Measurements from ENCODE around the gene SLC9A6. TPM values are rescaled to one million over a fixed set of nuclear protein-coding genes. Genes with fewer than 3 reads are reported as not detected.

Gene SLC9A6
- total and polyA plus RNA-seq, 2 experiments from 2014 or later = 7.2 to 17.1 TPM

DNA sequence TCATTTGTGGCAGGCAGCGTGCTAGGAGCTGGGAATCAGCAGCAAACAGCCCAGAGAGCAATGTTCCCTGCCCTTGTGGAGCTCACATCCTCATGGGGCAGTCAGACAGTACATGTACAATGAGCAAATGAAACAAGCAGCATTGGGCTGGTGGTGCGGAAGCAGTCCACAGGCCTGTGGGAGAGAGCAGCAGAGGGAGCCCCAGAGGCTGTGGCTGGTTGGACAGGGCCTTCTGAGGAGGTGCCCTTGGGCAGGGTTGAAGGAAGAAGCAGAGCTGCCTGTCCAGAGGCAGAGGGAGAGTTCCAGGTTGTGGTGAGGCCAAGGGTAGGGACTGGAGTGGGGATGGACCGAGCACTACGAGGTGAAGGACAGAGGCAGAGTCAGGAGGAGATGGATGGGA lies 33.9 kb upstream of the SLC9A6 start (continued):
- no peak for TF ChIP-seq EZH2phosphoT487 (IDR thresholded peaks at IDR 0.05; ENCODE audit: unreplicated experiment)

GRCh38 chrX:135973025-135973547 lies 12.1 kb upstream of the SLC9A6 start:
- ATAC-seq = peak; percentile 56; the same call in 2 of the 3 replicates
- peak overlapping the region; percentile 94 for H3K4me3 Mint-ChIP-seq
- Histone ChIP-seq H4K20me1 (replicated peaks; ENCODE audit: insufficient read depth) (no peaks in the 10 kb centered on the region; the same call in 1 of the 2 replicates), H3K36me3 (ENCODE audit: insufficient read depth) (no peaks in the 10 kb centered on the region), H3K4me2 (peak overlapping the region; percentile 80), H3K9me2 (ENCODE audit: insufficient read depth) (no peaks in the 10 kb centered on the region), H3K27me3 (ENCODE audit: insufficient read depth) (no peaks in the 10 kb centered on the region), H3F3A (replicated peaks; ENCODE audit: low read depth) (no peaks in the 10 kb centered on the region), H3K79me2 (replicated peaks; ENCODE audit: insufficient read depth) (peaks cover 42% of the 10 kb centered on the region), H3K27ac (ENCODE audit: low read depth) (peak overlapping the region; percentile 93), H3K4me3 (peak overlapping the region; percentile 88), H3K4me1 (ENCODE audit: insufficient read depth) (no peaks in the 10 kb centered on the region), H2AFZ (peak overlapping the region; percentile 80; the same call in 1 of the 2 replicates)
- H3K9me3 Mint-ChIP-seq = no peaks in the 10 kb centered on the region; the same call in 2 of the 3 replicates
- H3K4me1 Mint-ChIP-seq = peaks cover 16% of the 10 kb centered on the region
- H3K36me3 Mint-ChIP-seq (ENCODE audit: low read depth) = 0 out of 3 replicates have a peak, but pooled peaks cover 3% of the 10 kb centered on the region
- peak overlapping the region; percentile 99 for H3K27ac Mint-ChIP-seq
- H3K27me3 Mint-ChIP-seq (ENCODE audit: insufficient read depth, low read depth, poor library complexity) = peaks cover 4% of the 10 kb centered on the region
- TF ChIP-seq, protein P1, sequence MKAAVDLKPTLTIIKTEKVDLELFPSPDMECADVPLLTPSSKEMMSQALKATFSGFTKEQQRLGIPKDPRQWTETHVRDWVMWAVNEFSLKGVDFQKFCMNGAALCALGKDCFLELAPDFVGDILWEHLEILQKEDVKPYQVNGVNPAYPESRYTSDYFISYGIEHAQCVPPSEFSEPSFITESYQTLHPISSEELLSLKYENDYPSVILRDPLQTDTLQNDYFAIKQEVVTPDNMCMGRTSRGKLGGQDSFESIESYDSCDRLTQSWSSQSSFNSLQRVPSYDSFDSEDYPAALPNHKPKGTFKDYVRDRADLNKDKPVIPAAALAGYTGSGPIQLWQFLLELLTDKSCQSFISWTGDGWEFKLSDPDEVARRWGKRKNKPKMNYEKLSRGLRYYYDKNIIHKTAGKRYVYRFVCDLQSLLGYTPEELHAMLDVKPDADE (IDR thresholded peaks at IDR 0.05) = no peak
- TF ChIP-seq JUNB (IDR thresholded peaks at IDR 0.05; ENCODE audit: unreplicated experiment) (no peak), EZH2 (IDR thresholded peaks at IDR 0.05; ENCODE audit: low read depth, unreplicated experiment) (no peak), ZNF331 (CRISPR knock-in tag; IDR thresholded peaks at IDR 0.05; ENCODE audit: low read depth) (no peak), REST (IDR thresholded peaks at IDR 0.05; ENCODE audit: unreplicated experiment) (no peak), EZH2phosphoT487 (IDR thresholded peaks at IDR 0.05; ENCODE audit: unreplicated experiment) (no peak), NANOG (IDR thresholded peaks at IDR 0.05; ENCODE audit: borderline replicate concordance) (no peak), CREB1 (CRISPR knock-in tag; IDR thresholded peaks at IDR 0.05; ENCODE audit: low read depth) (no peak), POLR2AphosphoS5 (IDR thresholded peaks at IDR 0.05; ENCODE audit: low read depth) (no peak), ZNF114 (CRISPR knock-in tag; IDR thresholded peaks at IDR 0.05) (no peak), ZNF462 (CRISPR knock-in tag; IDR thresholded peaks at IDR 0.05) (no peak), STAT1 (IDR thresholded peaks at IDR 0.05; ENCODE audit: unreplicated experiment) (no peak)
- TF ChIP-seq, protein P2, sequence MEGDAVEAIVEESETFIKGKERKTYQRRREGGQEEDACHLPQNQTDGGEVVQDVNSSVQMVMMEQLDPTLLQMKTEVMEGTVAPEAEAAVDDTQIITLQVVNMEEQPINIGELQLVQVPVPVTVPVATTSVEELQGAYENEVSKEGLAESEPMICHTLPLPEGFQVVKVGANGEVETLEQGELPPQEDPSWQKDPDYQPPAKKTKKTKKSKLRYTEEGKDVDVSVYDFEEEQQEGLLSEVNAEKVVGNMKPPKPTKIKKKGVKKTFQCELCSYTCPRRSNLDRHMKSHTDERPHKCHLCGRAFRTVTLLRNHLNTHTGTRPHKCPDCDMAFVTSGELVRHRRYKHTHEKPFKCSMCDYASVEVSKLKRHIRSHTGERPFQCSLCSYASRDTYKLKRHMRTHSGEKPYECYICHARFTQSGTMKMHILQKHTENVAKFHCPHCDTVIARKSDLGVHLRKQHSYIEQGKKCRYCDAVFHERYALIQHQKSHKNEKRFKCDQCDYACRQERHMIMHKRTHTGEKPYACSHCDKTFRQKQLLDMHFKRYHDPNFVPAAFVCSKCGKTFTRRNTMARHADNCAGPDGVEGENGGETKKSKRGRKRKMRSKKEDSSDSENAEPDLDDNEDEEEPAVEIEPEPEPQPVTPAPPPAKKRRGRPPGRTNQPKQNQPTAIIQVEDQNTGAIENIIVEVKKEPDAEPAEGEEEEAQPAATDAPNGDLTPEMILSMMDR (conservative IDR thresholded peaks at IDR 0.05; ENCODE audit: low read depth in 2 of 2) = no peak
- peak; percentile 1 for DNase-seq (ENCODE audit: low spot score)
